Left kidney (tissue), 2 donors: ENCODE measurements around the gene GADD45G. TPM values are rescaled to one million over a fixed set of nuclear protein-coding genes. Genes with fewer than 3 reads are reported as not detected.

ENCODE experiments used
- DNase-seq: peaks from one replicate; pipeline ENCODE4 v3.0.0-alpha.2; 2013
- polyA plus RNA-seq: library from polyadenylated mRNA; unstranded; fragments of 120-200 nt; gene quantifications from one replicate; pipeline ENCODE4 v1.2.1, GENCODE V29; 2013; ENCODE audit not compliant: insufficient read length

Gene GADD45G
- polyA plus RNA-seq, 1 donor = 1.7 TPM

DNA sequence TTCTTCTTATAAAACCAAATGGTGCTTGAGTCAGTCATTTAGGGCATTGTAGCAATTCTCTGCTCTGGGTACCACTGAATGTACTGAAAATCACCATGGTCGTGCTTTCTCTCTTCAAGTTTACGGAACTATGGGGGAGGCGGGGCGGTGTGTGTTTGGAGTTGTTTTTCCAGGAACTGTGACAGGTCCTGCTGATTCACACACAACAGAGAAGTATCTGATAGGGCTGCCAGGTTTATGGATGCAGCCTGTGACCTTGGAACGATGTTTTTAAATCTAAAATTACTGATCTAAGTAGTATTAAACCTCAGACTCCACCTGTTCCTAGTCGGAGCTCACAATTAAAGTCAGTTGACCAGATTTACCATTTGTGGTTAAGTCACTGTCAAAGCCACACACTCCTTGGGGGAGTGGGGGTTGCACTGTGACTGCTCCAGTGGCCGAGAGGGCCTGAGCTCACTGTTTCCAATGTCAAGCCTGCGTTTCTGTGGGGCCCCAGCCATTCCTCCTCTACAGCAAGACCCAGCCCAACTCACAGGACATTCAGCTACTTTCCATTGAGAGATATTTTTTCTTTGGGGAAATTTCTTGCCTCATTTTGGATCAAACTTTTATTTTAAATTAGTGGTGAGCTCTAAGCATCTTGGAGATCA, 44.4 kb downstream of the GADD45G start:
- no peak for DNase-seq

DNA sequence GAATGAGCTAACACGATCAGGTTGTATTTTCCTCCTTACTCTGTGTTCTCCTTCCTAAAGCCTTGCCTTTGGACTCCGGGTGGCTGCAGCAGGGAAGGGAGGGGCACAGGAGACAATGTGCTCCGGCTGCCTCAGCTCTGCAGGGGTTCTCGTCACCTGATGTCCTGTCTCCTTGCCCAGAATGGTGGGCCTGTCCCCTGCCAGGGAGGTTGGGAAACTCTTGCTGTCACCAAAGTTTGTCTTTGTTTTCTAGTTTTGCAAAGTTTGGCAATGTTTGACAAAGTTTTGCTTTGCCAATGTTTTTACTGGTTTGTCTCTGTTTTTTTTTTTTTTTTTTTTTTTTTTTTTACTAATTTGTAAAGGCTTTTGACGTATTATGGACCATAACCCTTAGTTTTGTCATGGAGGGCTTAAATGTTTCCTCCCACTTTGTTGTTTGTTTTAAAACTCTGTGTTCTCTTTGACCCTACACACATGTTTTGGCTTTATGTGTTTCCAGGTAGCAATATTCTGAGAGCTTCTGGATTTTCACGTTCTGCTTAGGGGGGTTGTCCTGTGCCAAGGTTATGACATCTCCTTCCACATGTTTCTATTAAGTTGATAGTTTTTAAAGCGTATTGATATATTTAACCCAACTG, 49.3 kb downstream of the GADD45G start:
- DNase-seq = no peak

- DNase-seq = no peak
Observed at GRCh38 chr9:89655056-89655989, 50.5 kb downstream of the GADD45G start.

Other genes starting within 250 kb of the GADD45G start
- gene SEMA4D, start 106.9 kb upstream of the GADD45G start, polyA plus RNA-seq = 56.0 TPM